A549 (cell line): ENCODE data around the gene CTDSPL.

ENCODE experiments used
- CEBPB ChIP-seq, 2 experiments: fragments of >200 bp in 1 of 2; sonication (Bioruptor Twin) in 1 of 2; formaldehyde crosslinking in 1 of 2; IDR thresholded peaks; 2 replicates each; pipeline ENCODE4 v1.6.1; 2012 to 2016
- JUN ChIP-seq, 2 experiments: fragments of >200 bp; sonication (Bioruptor Twin); formaldehyde crosslinking; IDR thresholded peaks; 2 replicates in 1 of 2; 3 replicates in 1 of 2; pipeline ENCODE4 v1.6.1; 2016 to 2017
- MYC ChIP-seq: IDR thresholded peaks from 2 replicates; pipeline ENCODE4 v1.6.1; 2012; ENCODE audit warnings: mild to moderate bottlenecking, inconsistent platforms, low read length, improper control_type of control experiment, borderline replicate concordance
- POLR2A ChIP-seq: IDR thresholded peaks from 2 replicates; pipeline ENCODE4 v1.6.1; 2012; ENCODE audit warnings: mild to moderate bottlenecking, low read length
- TFCP2L1 ChIP-seq: fragments of 250-450 bp; sonication (Bioruptor Pico); IDR thresholded peaks from 2 replicates; pipeline ENCODE4 v1.5.0; 2021; ENCODE audit warnings: mild to moderate bottlenecking
- TF ChIP-seq, protein P1 (sequence below): fragments of 200-600 bp; sonication (generic); IDR thresholded peaks from 2 replicates; pipeline ENCODE4 v1.6.1; 2016; ENCODE audit warnings: antibody characterized with exemption, mild to moderate bottlenecking, moderate library complexity

DNA sequence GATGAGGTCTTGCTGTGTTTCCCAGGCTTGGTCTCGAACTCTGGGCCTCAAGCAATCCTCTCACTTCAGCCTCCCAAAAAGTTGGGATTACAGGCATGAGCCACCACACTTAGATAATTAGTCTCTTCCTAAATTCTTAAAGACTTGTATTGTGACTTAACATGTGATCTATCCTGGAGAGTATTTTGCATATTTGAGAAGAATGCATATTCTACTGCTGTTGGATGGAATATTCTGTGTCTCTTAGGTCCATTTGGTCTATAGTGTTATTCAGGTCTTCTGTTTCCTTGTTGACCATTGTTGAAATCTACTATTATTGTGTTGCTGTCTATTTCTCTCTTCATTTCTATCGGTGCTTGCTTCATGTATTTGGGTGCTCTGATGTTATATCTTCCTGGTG, 68.8 kb downstream of the CTDSPL start:
- no peak for TF ChIP-seq CEBPB (IDR thresholded peaks at IDR 0.05)
- TF ChIP-seq, protein P1, sequence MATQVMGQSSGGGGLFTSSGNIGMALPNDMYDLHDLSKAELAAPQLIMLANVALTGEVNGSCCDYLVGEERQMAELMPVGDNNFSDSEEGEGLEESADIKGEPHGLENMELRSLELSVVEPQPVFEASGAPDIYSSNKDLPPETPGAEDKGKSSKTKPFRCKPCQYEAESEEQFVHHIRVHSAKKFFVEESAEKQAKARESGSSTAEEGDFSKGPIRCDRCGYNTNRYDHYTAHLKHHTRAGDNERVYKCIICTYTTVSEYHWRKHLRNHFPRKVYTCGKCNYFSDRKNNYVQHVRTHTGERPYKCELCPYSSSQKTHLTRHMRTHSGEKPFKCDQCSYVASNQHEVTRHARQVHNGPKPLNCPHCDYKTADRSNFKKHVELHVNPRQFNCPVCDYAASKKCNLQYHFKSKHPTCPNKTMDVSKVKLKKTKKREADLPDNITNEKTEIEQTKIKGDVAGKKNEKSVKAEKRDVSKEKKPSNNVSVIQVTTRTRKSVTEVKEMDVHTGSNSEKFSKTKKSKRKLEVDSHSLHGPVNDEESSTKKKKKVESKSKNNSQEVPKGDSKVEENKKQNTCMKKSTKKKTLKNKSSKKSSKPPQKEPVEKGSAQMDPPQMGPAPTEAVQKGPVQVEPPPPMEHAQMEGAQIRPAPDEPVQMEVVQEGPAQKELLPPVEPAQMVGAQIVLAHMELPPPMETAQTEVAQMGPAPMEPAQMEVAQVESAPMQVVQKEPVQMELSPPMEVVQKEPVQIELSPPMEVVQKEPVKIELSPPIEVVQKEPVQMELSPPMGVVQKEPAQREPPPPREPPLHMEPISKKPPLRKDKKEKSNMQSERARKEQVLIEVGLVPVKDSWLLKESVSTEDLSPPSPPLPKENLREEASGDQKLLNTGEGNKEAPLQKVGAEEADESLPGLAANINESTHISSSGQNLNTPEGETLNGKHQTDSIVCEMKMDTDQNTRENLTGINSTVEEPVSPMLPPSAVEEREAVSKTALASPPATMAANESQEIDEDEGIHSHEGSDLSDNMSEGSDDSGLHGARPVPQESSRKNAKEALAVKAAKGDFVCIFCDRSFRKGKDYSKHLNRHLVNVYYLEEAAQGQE, result no peak
- TF ChIP-seq MYC, result no peak
- no peak for TF ChIP-seq POLR2A
- TF ChIP-seq JUN (IDR thresholded peaks at IDR 0.05), result no peak
- TF ChIP-seq TFCP2L1, result no peak
